Activated CD4-positive, alpha-beta T cell treated with anti-CD3 and anti-CD28 coated beads, Interleukin-10, Interleukin-2, amounts not matched to agents 100 ng/mL and 50 ng/mL, durations not matched to agents 16 hours and 8 hours (primary cell): ENCODE results near the gene RAPGEF4.

Experiments used
- DNase-seq: peaks from one replicate; pipeline ENCODE4 v3.0.0-alpha.2; 2020

RAPGEF4 gene

DNA sequence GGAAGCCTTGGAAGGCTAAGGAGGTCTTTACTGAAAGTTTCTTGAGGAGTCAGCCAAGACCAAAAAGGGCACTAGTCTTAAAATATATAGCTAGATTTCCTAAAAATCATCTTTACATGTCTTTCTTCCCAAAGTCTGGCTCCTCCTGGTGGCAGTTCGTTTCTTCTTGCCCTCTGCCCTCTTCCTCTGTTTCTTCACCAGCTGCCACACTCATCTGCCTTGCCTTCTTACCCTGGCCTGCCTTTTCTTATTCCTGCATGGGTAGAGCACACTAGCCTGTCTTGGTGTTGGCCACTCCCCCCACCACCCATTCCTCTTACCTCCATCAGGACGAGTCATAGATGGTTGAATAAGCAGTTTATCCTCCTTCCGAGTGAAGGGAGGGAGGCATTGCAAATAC, 129.8 kb downstream of the RAPGEF4 start:
- DNase-seq: no peak

DNA sequence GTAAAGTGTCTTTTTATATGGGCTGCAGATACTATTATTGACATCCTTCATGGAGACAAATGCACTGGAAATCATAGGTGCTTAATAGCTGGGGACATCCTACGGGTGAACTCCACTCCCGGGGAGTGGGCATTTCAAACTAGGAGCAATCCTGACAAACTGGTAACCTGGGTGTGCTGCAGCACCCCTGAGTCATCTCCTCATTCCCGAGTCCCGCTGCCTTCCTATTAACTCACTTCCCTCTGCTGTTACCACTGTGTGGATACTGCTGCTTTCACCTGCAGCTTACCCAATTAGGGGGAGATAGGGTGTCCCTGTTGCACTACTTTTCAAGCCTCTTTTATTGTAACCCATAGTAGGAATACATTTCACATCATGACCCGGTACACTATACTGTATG, 134.2 kb downstream of the RAPGEF4 start:
- DNase-seq: no peak

DNA sequence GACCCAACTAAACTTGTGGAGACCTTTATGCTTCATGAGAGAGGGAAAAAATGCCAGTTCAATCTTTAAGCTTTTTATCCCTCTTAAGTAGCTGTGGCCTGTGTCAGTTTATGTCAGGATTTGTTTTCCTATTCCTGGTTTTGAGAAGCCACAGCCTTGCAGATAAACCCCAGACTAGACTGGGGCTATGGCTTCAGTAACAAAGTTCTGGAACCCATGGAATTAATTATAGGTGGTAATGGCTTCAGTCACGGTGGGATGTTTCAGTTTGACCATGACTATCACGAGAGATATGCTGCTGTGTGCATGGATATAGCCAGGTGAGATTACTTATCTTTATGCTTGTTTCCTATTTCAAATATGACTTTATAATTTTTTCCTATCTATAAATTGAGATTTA, 134.8 kb downstream of the RAPGEF4 start:
- no peak for DNase-seq

DNA sequence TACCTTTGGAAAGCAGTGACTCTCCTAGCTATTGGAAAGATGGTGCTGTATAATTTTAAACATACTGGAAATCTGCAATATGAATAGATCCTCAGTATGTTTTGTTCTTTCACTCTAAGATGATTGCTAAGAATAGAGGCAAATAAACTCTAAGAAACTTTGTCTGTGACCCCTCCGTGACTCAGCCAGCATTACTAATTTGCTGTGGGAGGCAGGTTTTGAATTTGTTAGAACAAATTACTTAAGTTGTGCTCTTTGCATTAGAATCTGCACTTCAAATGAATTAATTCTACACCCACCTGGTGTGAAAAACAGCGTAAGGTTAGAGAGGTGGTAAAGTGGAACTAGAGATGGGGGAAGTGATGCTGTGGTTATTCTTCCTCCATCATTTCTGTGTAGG, 142.2 kb downstream of the RAPGEF4 start:
- no peak for DNase-seq

DNA sequence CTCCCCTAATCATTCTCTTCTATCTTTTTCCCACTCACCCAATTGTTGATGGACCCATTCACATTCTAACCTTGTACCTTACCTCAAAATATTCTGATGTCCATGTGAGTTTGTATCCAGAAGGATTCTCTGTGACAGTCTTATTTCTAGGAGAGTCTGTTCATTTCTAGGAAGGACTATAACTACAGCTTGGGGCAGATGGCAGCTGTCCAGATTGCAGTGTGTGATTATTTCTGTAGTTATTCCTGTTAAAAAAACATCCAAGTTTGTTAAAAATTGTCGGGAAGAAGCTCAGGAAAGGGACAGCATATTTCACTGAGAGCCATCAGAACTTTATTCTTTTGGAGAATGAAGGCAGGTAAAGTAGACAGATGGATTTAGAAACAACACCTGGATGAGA, 142.6 kb downstream of the RAPGEF4 start:
- no peak for DNase-seq

DNA sequence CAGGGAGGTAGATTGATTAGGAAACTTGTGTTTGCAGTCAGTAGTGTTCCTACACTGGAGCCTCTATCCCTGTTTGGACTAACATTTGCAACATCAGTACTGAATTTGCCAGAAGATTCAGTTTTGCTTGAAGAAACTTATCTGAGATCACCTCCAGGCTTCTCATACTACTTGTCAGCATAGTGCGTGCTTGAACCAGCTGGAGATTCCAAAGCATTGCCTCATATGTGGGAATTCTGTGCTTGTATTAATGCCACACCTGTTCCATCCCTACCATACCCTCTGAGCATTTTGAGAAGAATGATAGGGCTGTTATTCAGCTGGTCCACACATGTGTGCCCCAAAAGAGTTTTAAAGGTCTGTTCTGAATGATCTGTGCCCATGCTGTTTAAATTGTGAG, 148.7 kb downstream of the RAPGEF4 start:
- DNase-seq: no peak

DNA sequence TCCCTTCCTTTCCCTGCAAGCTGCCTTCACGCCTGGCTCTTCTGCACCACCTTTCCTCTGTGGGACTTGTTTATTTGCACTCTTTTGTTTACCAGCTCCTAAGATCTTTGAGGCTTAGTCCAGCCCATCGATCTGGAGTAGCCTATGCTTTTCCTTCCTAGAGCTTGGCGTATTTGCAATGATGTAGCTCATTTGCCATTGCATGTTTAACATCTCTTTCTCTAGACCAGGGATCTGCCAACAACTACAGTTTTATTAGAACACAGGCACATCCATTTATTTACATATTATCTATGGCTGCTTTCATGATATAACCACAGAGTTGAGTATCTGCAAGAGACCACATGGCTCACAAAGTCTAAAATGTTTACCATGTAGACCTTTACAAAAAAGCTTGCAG, 150.4 kb downstream of the RAPGEF4 start:
- no peak for DNase-seq

DNA sequence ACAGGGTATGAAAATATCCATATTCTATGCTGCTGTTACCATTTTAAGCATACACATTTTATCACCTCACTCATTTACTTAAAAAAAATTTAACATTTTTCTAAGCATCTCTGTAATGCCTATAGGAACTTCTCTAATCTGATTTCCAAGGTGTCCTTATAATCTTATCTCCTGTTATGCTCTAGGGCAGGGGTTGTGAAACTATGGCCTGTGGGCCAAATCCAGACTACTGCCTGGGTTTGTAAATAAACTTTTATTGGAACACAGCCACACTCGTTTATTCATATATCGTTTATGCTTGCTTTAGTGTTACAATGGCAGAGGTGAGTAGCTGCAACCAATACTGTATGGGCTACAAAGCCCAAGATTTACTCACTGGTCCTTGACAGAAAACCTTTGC, 151.6 kb downstream of the RAPGEF4 start:
- no peak for DNase-seq

DNA sequence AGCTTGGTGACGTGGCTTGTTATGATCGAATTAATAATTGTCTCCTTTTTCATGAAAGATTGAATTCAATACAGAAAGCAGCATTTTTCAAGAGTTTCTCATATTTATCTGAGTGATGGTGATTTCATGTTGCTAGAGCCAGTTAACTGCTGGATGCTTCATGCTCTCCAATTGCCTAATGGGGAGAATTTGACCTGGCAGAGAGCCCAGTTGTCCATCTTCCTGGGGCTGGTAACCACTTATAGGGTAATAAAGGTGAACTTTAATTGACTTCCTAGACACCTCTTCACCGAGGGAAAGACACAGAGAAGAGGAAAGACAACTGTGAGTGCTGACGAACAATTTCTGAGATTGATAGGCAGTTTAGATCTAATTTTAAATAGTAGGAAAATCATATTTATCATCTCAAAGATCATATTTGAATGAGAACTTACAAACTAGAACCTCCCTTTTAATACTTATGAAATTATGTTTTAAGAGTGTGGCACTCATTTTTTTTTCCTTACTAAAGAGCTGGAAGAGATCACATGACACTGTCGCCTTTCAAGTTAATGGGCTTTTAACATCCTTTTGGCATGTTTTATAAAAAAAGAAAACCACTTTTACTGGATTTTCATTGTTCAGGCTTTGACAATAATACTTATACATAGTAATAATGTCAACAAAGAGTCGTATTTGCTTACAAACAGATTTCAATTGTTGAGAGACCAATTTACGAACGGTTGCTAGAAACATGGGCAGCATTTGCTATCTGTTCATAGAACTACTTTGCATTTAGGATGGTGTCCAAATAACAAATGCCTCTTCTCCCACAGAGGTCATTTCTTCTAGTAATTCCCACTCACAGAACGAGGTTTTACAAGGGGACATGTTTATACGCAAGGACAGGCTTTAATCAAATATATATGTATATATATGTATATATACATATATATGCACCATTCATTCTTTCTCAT, 153.3 kb downstream of the RAPGEF4 start:
- DNase-seq: no peak

DNA sequence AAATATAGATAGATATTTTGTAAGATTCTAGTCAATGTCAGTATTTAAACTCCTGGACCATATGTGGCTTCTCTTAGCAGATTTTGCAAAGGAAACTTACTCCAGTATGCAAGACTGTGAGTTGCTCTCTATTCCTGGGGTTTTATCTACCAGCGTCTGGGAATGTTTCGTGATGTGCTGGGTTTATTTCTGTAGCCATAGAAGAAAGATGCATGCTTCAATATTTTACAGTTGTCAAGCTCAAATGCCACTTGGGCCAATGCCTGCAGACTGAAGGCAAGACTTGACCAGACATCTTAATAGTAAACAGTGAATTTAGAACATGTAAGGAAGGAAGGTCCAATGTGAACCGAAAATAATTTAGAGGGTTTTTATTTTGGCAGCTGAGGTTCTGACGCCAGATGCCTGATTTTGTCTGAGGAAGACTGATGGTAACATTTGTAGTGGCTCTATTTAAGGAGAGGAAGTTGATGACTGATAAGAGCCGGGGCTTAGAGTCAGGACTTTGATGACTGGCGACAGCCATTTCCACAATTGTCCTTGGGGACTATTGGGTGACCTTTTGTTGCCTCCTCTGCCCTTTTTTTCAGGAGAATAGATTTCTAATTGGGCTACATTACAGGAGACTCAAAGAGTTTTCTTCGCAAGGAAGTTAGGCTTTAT, 154.3 kb downstream of the RAPGEF4 start:
- DNase-seq: no peak

DNA sequence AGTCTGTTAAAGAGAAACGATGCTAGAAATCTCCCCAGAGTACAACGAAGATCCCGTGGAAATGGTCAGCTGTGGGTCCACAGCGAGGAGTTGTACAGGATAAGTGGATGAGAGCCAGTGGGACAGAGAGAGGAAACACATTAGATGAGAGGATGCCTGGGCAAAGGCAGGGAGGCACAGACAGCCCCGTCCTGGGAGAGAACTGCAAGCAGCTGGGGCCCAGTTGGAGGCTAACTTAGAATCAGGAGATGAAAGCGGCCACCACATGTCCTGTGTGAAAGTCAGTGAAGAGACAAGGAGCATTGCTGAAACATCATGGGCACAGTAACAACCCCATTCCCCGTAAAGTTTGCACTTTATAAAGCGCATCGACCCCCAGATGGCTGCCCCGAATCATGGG, 157.5 kb downstream of the RAPGEF4 start:
- DNase-seq: no peak

DNA sequence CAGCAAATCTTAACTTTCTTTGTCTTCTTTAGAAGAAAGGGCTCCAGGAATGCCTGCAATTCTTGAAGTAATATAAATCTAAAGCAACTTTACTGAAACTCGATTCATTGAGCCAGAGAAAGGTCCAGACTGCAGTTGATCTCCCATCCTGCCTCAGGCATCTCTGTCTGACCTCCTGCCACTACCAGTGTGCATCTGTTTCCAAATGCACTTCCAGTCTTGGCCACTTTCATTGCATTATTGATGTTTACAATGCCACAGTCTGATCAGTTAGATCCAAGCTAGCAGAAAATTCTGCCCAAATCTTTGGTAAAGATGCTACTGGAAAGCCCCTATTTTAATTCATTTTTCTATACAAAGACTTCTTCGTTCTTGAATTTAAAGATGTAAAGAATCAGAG, 158.0 kb downstream of the RAPGEF4 start:
- DNase-seq: no peak

DNA sequence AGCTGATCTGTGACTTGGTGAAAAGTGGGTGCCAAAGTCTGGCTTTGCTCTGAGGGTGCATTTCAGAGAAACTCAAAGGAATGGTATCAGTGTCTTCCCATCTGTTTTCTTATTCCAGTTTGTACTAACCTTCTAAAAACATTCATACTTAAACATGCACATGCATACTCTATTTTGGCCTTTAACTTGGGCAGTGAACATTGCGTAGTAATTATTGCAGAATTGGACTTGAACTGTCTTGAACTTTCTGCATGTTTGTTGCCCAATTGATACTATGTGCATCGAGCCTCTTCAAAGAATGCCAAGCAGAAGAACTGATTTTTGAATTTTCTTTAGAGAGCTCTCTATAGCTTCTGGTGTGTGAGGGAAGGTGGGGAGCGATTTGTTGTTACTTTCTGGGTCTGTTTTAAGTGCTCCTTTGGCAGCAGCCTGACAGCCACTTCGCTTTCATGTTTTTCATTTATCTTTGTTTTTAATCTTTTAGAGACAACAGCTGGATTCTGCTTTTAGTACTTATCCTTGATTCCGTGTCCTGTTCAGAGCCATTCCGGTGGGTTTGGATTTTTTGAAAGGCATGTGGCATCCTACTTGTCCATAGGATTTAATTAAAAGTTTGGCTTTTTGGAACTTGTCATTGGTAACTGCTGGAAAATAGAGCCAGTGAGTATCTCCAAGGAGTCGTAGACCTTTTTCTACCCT, 159.2 kb downstream of the RAPGEF4 start:
- no peak for DNase-seq

DNA sequence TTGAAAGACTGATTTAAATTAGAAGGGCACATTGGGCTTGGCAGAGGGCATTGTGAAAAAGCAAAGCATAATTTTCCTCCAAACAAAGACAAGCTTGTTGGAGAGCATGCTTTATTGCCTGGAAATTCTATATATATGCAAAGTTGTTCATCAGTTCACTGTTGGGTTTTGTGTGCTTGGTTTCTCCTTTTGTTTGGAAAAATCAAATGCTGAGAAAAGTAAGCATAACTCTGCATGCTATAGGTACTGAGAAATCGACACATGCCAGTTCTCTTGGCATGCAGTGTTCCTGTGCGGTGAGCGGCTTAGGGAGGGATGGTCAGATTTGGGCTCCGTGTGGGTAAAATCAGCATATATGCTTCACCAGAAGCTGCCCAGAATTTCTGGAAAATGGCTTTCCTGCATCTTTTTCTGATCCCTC, 161.0 kb downstream of the RAPGEF4 start:
- no peak for DNase-seq

DNA sequence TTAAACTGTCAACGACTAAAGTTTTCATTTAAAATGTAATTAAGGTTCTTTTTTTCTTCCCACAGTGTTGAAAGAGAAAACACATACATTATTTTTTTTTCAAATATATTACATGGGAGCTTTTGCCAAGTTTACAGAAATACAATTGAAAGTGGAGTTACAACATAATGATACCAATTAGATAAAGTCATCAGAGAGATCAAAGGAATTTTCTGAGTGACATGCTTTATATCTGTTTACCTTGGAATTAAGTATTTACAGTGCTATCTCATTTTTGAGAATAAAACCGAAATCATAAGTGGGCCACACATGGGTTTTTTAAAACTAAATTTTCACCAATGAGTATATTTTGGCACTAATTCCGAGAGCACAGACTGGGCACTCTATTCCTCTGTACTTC, 165.2 kb downstream of the RAPGEF4 start:
- DNase-seq: no peak

DNA sequence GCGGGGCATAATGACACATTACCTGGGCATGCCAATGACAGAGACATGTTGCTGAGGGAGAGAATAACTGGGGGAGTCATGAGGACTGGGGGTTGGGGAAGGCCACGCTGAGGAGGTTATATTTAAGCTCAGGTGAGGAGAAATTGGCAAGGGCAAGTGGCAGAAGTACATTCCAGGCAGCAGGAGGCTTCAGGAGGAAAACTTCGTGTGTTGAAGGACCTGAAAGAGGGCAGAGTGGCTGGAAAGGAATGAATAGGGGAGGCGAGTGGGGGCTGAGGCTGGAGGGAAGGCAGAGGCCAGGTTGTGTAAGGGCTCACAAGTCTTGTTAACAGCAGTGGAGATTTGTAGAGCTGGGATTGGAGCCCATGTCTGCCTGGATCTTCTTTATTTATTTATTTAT, 166.3 kb downstream of the RAPGEF4 start:
- DNase-seq: no peak

DNA sequence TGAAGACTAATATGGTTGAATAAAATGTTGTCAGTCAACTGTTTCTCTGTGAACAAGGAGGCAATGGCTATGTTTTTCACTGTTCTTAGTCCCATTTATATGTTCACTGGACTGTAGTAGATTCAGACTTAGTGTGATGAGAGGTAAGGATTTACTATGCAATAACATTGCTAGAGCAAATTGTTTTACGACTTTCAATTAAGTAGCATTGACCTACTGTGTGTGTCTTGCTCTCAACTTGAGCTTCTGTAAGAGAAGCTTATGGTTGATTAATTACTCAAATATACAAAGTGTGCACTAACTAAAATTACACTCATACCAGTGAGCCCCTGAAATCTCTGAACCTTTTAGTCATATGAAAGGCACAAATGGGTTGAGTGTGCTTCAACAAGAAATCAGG, 168.6 kb downstream of the RAPGEF4 start:
- no peak for DNase-seq

DNA sequence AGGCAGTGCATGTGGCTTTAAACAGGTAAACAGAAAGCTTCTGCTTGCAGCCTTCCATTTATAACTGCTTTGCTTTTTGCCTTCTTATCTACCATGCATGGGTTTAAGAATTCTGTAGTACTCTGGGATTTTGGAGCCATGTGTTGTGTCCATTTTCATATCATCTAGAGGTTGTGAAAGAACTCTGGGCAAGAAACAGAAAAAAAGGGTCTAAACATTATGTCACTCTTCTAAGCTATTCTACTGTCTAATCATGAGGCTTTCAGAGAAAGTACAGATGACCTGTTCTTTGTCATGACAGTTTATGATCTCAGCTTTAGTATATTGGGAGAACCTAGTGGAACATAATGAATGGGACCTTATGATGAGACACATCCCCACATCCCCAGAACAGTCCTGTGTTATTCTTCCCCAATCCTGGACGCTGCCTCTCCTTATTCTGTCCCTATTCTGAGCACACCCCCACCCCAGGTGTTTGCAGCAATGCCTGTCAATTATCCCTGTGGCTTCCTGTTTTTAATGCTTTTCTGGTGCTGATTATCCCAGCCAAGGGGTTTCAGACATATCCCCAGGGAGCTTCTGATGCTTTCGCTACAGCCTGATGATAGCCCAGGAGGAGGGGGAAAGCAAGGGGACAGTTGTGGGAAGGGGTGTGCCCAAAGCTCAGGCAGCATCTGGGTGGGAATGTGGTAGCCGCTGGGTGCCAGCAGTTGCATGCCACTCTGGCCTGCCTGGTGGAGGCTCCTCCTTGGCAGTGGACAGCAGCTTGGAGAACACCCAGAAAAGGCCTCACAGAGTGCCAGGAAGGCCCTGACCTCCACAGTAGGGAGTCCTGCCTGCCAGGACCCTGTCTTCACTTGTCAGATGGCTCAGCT, 170.5 kb downstream of the RAPGEF4 start:
- no peak for DNase-seq

DNA sequence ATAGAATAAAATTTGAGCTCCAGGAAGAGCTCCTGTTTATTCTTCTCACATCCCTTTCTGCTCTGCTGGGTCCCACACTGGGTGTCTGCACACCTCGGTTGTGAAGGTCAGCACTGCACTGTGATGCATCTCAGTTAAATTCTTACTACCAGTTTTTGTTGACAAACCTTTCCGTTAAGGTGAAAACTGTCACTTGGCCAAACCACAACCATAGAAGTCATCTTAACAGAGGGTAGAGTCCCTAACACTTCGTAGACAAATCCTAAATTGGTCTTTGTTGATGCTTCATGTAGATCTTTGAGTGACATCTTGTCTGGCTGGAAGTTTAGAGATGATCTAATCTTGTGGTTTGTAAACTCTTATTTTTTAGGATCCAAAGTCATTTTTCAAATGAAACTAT, 172.6 kb downstream of the RAPGEF4 start:
- no peak for DNase-seq

DNA sequence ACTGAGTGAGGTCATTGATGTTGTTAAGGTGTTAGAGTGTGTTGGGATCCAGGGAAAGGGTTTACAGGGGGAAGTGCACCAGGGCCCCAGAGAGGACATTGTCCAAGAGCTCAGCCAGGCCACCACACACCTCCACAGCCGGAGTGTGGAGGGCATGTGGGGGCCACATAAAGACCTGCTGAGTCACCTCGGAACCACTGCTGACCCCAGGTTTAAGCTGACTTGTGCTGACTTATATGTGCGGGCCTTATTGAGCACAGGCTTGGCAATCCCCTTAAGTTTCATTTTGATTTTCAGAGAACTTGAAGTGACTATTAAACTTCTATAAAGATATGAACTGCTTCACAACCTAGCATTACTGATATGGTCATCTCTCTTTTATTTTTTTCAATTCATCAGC, 173.8 kb downstream of the RAPGEF4 start:
- DNase-seq: no peak

DNA sequence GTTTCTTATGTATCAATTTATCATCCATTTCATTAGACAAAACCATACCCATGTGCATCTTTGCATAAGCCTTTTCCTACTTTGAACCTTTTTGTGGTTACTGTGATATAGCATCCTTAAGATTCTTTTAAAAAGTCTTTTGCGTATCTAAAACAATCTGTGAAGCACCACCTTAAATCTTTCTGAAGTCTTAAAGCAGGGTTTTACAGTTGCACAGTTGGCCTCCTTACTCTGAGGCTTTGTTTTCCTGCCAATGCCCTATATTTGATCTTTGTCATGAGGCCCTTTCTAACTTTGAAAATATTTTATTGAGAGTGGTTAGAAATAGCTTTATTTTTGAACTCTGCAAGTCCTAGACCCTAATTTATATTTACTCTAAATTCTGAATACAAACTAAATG, 176.6 kb downstream of the RAPGEF4 start:
- no peak for DNase-seq

DNA sequence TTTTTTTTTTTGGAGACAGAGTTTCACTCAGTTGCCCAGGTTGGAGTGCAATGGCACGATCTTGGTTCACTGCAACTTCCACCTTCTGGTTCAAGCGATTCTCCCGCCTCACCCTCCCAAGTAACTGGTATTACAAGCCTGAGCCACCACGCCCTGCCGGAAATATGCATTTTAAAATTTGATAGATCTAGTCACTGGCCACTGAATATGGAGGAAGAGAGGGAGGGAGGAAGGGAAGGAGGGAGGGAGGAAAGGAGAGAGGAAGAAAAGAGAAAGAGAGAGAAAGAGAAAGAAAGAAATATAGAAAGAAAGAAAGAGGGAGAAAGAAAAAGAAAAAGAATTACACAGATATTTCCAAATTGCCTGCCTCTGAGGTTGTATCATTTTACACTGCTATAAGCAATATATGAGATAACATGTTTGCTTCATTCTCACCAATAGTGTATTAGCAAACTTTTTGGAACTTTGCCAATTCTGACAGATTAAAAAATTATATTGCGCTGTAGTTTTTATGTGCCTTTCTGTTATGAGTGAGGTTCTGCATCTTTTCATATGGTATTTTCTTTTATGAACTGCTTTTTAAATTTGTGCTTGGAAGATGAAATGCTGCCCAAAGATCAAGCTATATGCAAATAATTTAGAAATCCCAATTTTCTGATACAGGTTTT, 178.8 kb downstream of the RAPGEF4 start:
- DNase-seq: no peak
